A673 (cell line): Measurements from ENCODE around the gene HMOX2. TPM values are rescaled to one million over a fixed set of nuclear protein-coding genes. Genes with fewer than 3 reads are reported as not detected.

Source experiments
- BruUV-seq: library from RNA; stranded (reverse); fragments of 400-500 nt; replicated peaks from 2 replicates; lab custom pipeline; 2021; lab: Mats Ljungman, UMichigan
- CTCF ChIA-PET: fragments of 300-600 bp; sonication (Branson Sonifier 250); formaldehyde crosslinking; loops from one replicate; lab custom pipeline; 2022; ENCODE audit warnings: antibody characterized with exemption; lab: Charles Lee
- POLR2A ChIA-PET: fragments of 300-600 bp; sonication (Branson Sonifier 250); formaldehyde crosslinking; loops from one replicate; lab custom pipeline; 2022; ENCODE audit warnings: antibody characterized with exemption; ENCODE audit not compliant: low non-redundant PET; lab: Charles Lee
- DNase-seq: peaks from one replicate; pipeline ENCODE4 v3.0.0-alpha.2; 2015; ENCODE audit warnings: low spot score
- H3K27ac ChIP-seq: fragments of 200-600 bp; sonication (generic); 2 replicates; pipeline ENCODE4 v1.5.1; 2016; ENCODE audit warnings: mixed run types, low read depth, mild to moderate bottlenecking, mixed read lengths, antibody characterized with exemption, low read length; ENCODE audit not compliant: poor library complexity, severe bottlenecking
- H3K27me3 ChIP-seq: fragments of 200-600 bp; sonication (generic); replicated peaks from 2 replicates; pipeline ENCODE4 v1.6.1; 2017; ENCODE audit warnings: mixed run types, low read depth, mild to moderate bottlenecking, mixed read lengths, antibody characterized with exemption, low read length; ENCODE audit not compliant: insufficient read depth, poor library complexity
- H3K36me3 ChIP-seq: fragments of 200-600 bp; sonication (generic); 2 replicates; pipeline ENCODE4 v1.6.1; 2016; ENCODE audit warnings: mixed run types, mild to moderate bottlenecking, mixed read lengths, antibody characterized with exemption, low read length; ENCODE audit not compliant: insufficient read depth, poor library complexity, severe bottlenecking
- H3K4me1 ChIP-seq: fragments of 200-600 bp; sonication (generic); 2 replicates; pipeline ENCODE4 v1.6.1; 2017; ENCODE audit warnings: mixed run types, mild to moderate bottlenecking, mixed read lengths, antibody characterized with exemption, low read length; ENCODE audit not compliant: insufficient read depth, poor library complexity, severe bottlenecking
- H3K4me3 ChIP-seq: fragments of 200-600 bp; sonication (generic); 2 replicates; pipeline ENCODE4 v1.5.1; 2016; ENCODE audit warnings: low read depth, mixed run types, mild to moderate bottlenecking, mixed read lengths, low read length; ENCODE audit not compliant: poor library complexity, severe bottlenecking
- H3K9me3 ChIP-seq: fragments of 200-600 bp; sonication (generic); 2 replicates; pipeline ENCODE4 v1.6.1; 2016; ENCODE audit warnings: mixed run types, low read depth, mild to moderate bottlenecking, mixed read lengths, antibody characterized with exemption, low read length; ENCODE audit not compliant: poor library complexity, severe bottlenecking
- EZH2 ChIP-seq: fragments of 200-600 bp; sonication (generic); IDR thresholded peaks from 2 replicates; pipeline ENCODE4 v1.6.1; 2017; ENCODE audit warnings: borderline replicate concordance, low read depth, mild to moderate bottlenecking, mixed read lengths, antibody characterized with exemption, low read length; ENCODE audit not compliant: poor library complexity, severe bottlenecking
- intact Hi-C: fragments of 100-400 bp; cut with micrococcal nuclease; formaldehyde crosslinking; loops from one replicate; pipeline ENCODE4 v1.10.0; 2022; ENCODE audit not compliant: unreplicated experiment
- total RNA-seq: library from RNA; stranded (reverse); gene quantifications from 2 replicates; pipeline ENCODE4 v1.2.3, GENCODE V29; 2021
- TF ChIP-seq, protein P1 (sequence below): fragments of 300-800, 200-600 bp; sonication (generic); conservative IDR thresholded peaks from 2 replicates; pipeline ENCODE4 v1.5.1; 2017; ENCODE audit warnings: low read depth, mild to moderate bottlenecking, antibody characterized with exemption, low read length, moderate library complexity, mixed read lengths

Gene HMOX2
- total RNA-seq, 1 experiment from 2014 or later = 63.0 TPM

DNA sequence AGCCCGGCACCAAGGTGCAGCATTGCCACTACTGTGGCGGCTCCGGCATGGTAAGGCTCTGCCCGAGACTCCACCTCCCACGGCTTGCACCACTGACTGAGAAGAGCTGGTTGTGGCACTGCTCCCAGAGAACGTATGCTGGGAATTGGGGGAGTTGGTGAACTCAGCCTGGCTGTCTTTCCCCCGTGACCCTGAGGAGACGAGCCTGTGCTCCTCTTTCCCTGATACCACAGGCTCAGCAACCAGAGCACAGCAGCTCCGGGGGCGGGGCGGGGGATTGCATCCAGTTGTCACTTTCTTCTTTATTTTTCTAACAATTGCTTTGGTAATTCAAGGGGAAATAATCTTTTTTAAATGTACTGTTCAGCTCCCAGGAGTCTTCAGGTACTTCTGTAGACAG lies 33.8 kb upstream of the HMOX2 start:
- TF ChIP-seq, protein P1, sequence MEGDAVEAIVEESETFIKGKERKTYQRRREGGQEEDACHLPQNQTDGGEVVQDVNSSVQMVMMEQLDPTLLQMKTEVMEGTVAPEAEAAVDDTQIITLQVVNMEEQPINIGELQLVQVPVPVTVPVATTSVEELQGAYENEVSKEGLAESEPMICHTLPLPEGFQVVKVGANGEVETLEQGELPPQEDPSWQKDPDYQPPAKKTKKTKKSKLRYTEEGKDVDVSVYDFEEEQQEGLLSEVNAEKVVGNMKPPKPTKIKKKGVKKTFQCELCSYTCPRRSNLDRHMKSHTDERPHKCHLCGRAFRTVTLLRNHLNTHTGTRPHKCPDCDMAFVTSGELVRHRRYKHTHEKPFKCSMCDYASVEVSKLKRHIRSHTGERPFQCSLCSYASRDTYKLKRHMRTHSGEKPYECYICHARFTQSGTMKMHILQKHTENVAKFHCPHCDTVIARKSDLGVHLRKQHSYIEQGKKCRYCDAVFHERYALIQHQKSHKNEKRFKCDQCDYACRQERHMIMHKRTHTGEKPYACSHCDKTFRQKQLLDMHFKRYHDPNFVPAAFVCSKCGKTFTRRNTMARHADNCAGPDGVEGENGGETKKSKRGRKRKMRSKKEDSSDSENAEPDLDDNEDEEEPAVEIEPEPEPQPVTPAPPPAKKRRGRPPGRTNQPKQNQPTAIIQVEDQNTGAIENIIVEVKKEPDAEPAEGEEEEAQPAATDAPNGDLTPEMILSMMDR = no peak
- POLR2A ChIA-PET = no interaction called here
- CTCF ChIA-PET = no interaction called here
- Histone ChIP-seq H3K4me1 (no peaks in the 10 kb centered on the region), H3K9me3 (no peaks in the 10 kb centered on the region), H3K4me3 (no peak overlapping the region), H3K36me3 (peaks cover 87% of the 10 kb centered on the region), H3K27me3 (no peaks in the 10 kb centered on the region), H3K27ac (no peak overlapping the region)
- BruUV-seq = no TSS peak
- DNase-seq = no peak
- intact Hi-C loops = no loop called here

DNA sequence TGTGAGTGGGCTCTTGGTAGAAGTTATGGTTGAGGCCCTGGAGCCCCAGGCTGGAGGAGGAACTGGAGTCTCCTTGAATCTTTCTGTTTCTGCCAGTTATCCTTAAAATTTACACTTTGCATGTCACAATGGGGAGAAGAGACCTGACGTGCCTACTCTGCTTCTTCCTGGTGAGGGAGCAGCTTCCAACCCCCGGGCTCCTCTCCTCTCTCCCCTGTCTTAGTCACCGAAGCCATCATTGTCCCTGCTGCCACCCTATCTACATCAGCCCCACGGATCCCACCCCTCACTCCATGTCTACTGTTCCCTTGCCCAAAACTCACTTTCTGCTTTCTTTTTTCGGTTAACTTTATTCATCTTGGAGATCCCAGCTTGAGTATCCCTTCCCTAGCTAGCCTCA lies 32.9 kb upstream of the HMOX2 start:
- no peaks in the 10 kb centered on the region for H3K9me3 ChIP-seq

DNA sequence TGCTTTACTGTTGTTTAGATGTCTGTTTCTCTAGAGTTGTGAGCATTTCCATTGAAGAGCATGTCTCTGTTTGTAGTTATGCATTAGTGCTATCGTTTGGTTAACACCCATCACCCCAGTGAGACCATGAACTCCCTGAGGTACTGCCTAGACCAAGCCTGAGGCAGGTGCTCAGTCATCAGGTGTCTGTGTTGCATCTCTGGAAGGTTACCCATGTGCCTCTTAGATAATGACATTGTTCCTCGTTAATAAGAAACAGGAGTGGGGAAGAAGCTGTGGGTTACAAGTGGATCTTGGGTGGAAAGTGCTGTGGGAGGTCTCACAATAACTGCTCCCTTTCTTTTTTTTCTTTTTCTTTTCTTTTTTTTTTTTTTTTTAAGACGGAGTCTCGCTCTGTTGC lies 32.2 kb upstream of the HMOX2 start:
- no peaks in the 10 kb centered on the region for H3K27me3 ChIP-seq
- CTCF ChIA-PET = no interaction called here
- BruUV-seq = no TSS peak
- TF ChIP-seq EZH2 = no peak
- TF ChIP-seq, protein P1 = no peak
- intact Hi-C loops = no loop called here
- DNase-seq = no peak
- H3K4me1 ChIP-seq = no peaks in the 10 kb centered on the region
- peaks cover 86% of the 10 kb centered on the region for H3K36me3 ChIP-seq
- POLR2A ChIA-PET = no interaction called here
- H3K4me3 ChIP-seq = no peak overlapping the region
- no peaks in the 10 kb centered on the region for H3K9me3 ChIP-seq
- no peak overlapping the region for H3K27ac ChIP-seq

More for the DNA sequence above, 32.9 kb upstream of the HMOX2 start:
- CTCF ChIA-PET = no interaction called here
- no peak for TF ChIP-seq EZH2
- TF ChIP-seq, protein P1 = no peak
- POLR2A ChIA-PET = no interaction called here
- Histone ChIP-seq H3K4me3 (no peak overlapping the region), H3K27ac (no peak overlapping the region), H3K4me1 (no peaks in the 10 kb centered on the region), H3K36me3 (peaks cover 88% of the 10 kb centered on the region), H3K27me3 (no peaks in the 10 kb centered on the region)
- BruUV-seq = no TSS peak
- intact Hi-C loops = no loop called here
- no peak for DNase-seq
